HepG2 (cell line): Measurements from ENCODE around the gene DAD1. TPM values are rescaled to one million over a fixed set of nuclear protein-coding genes. Genes with fewer than 3 reads are reported as not detected.
A peak's percentile ranks its signal among the peaks of the same experiment; 100 is the strongest.

ENCODE experiments used
- FOXK1 ChIP-seq: sonication (generic); formaldehyde crosslinking; IDR thresholded peaks from 2 replicates; pipeline ENCODE4 v1.4.0; 2020; ENCODE audit warnings: low read depth, missing genetic modification reagents, borderline replicate concordance
- FOXM1 ChIP-seq: sonication (generic); formaldehyde crosslinking; IDR thresholded peaks from 2 replicates; pipeline ENCODE4 v1.5.0; 2020; ENCODE audit warnings: missing genetic modification reagents
- HDAC1 ChIP-seq: sonication (generic); formaldehyde crosslinking; IDR thresholded peaks from 2 replicates; pipeline ENCODE4 v1.5.1; 2020; ENCODE audit warnings: mild to moderate bottlenecking, missing genetic modification reagents
- HES4 ChIP-seq: sonication (generic); formaldehyde crosslinking; IDR thresholded peaks from 2 replicates; pipeline ENCODE4 v1.9.0; 2021; ENCODE audit warnings: mild to moderate bottlenecking, missing genetic modification reagents, borderline replicate concordance
- HNRNPLL ChIP-seq: fragments of 200-400 bp; formaldehyde crosslinking; IDR thresholded peaks from 2 replicates; pipeline ENCODE4 v1.6.1; 2017; ENCODE audit warnings: mild to moderate bottlenecking, low read depth, low read length; ENCODE audit not compliant: poor library complexity, severe bottlenecking
- ISL2 ChIP-seq: sonication (generic); formaldehyde crosslinking; IDR thresholded peaks from 2 replicates; pipeline ENCODE4 v1.5.0; 2020; ENCODE audit warnings: missing genetic modification reagents
- JDP2 ChIP-seq: sonication (generic); formaldehyde crosslinking; IDR thresholded peaks from 2 replicates; pipeline ENCODE4 v1.8.1; 2022; ENCODE audit warnings: missing genetic modification reagents, borderline replicate concordance
- MTA3 ChIP-seq: sonication (generic); formaldehyde crosslinking; IDR thresholded peaks from 2 replicates; pipeline ENCODE4 v1.4.0; 2020; ENCODE audit warnings: missing genetic modification reagents
- MXI1 ChIP-seq: IDR thresholded peaks from 3 replicates; pipeline ENCODE4 v1.6.1; 2012; ENCODE audit warnings: low read depth, low read length, inconsistent platforms, borderline replicate concordance
- RFX5 ChIP-seq: IDR thresholded peaks from 2 replicates; pipeline ENCODE4 v1.6.1; 2011; ENCODE audit warnings: low read depth, low read length, improper control_type of control experiment
- RNF2 ChIP-seq: fragments of 450-650 bp; conservative IDR thresholded peaks from 2 replicates; pipeline ENCODE4 v1.6.1; 2016; ENCODE audit warnings: low read depth
- ZEB1 ChIP-seq: IDR thresholded peaks from 2 replicates; pipeline ENCODE4 v1.6.1; 2012; ENCODE audit warnings: mild to moderate bottlenecking, low read depth, inconsistent platforms; ENCODE audit not compliant: insufficient replicate concordance
- ZIK1 ChIP-seq: sonication (generic); formaldehyde crosslinking; IDR thresholded peaks from 2 replicates; pipeline ENCODE4 v1.5.0; 2020; ENCODE audit warnings: mild to moderate bottlenecking, low read depth, missing genetic modification reagents, borderline replicate concordance
- ZNF556 ChIP-seq: sonication (generic); formaldehyde crosslinking; IDR thresholded peaks from 2 replicates; pipeline ENCODE4 v1.4.0; 2020; ENCODE audit warnings: mild to moderate bottlenecking, missing genetic modification reagents, borderline replicate concordance
- ZNF747 ChIP-seq: sonication (generic); formaldehyde crosslinking; IDR thresholded peaks from 2 replicates; pipeline ENCODE4 v1.8.1; 2023; ENCODE audit warnings: missing genetic modification reagents, mild to moderate bottlenecking, borderline replicate concordance
- ZNF766 ChIP-seq: sonication (generic); formaldehyde crosslinking; IDR thresholded peaks from 2 replicates; pipeline ENCODE4 v1.5.0; 2020; ENCODE audit warnings: missing genetic modification reagents, borderline replicate concordance
- ZNF768 ChIP-seq: sonication (generic); formaldehyde crosslinking; IDR thresholded peaks from 2 replicates; pipeline ENCODE4 v1.4.0; 2020; ENCODE audit warnings: missing genetic modification reagents
- ZNF777 ChIP-seq: sonication (generic); formaldehyde crosslinking; IDR thresholded peaks from 2 replicates; pipeline ENCODE4 v1.4.0; 2020; ENCODE audit warnings: missing genetic modification reagents
- ZSCAN30 ChIP-seq: sonication (generic); formaldehyde crosslinking; IDR thresholded peaks from 2 replicates; pipeline ENCODE4 v1.5.0; 2020; ENCODE audit warnings: mild to moderate bottlenecking, missing genetic modification reagents
- polyA plus RNA-seq, 8 experiments: library from polyadenylated mRNA; depleted of rRNA in 3 of 8; stranded (reverse) in 7 of 8; unstranded in 1 of 8; fragments of >200 nt; fragmentation: Illumina TruSeq in 4 of 8; extraction: Trizol in 4 of 8; gene quantifications; 2 replicates each; pipeline versions ENCODE4 v1.2.1 to v1.2.3, GENCODE V29; 2011 to 2016; ENCODE audit warnings: low read depth in 4 of 8, missing spikeins in 1 of 8, mixed read lengths in 1 of 8; ENCODE audit not compliant: insufficient read depth in 1 of 8
- total RNA-seq, 5 experiments: library from RNA; depleted of rRNA; stranded (reverse); fragments of >200 nt; fragmentation: Illumina TruSeq; extraction: Trizol; gene quantifications; 2 replicates each; pipeline ENCODE4 v1.2.3, GENCODE V29; 2016; ENCODE audit warnings: low read depth in 1 of 5
- TF ChIP-seq, protein P1 (sequence below): IDR thresholded peaks from 2 replicates; pipeline ENCODE4 v1.6.1; 2016; ENCODE audit warnings: low read depth, missing genetic modification reagents, missing compliant biosample characterization
- TF ChIP-seq, protein P2 (sequence below): sonication (generic); formaldehyde crosslinking; IDR thresholded peaks from 2 replicates; pipeline ENCODE4 v1.5.1; 2020; ENCODE audit warnings: missing genetic modification reagents, mild to moderate bottlenecking, borderline replicate concordance
- TF ChIP-seq, protein P3 (sequence below): sonication (generic); formaldehyde crosslinking; IDR thresholded peaks from 2 replicates; pipeline ENCODE4 v1.4.0; 2020; ENCODE audit warnings: missing genetic modification reagents, mild to moderate bottlenecking, borderline replicate concordance

The DAD1 gene
- total and polyA plus RNA-seq, 2 of the 13 experiments (the other 11 are each of a cell fraction or from before 2014, with no cell fraction given), result 558 to 626 TPM

DNA sequence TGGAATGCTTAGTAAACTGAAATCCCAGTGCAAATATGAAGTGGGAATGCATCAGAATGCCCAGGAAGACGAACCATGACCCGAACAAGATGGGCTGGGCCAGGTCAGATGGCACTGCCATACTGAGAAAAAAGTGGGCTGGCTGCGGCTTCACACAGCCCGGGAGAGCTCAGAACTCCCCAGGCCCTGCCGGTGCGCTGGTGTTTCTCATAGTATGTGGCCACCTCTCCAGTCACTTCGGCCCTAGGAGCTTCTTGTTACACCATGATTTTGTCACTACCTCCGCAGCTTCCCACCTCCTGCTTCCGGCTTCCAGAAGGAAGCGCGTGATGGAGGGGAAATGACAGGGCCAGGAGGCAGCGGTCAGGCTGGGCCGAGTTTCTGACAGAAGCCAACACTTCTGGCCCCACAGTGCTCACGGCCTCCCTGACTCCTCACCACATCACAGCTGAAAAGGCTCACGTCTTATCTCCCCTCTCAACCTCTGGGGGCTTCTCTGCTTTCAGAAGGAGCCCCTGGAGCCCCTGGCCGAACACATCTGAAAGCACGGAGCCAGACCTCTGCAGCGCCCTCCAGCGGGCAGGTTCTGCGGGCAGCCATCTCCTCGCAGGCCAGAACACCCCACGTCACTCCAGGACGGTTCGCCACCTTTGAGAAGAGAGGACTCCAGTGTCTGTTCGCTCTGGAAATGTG is 30.7 kb downstream of the DAD1 start (continued):
- TF ChIP-seq, protein P1, sequence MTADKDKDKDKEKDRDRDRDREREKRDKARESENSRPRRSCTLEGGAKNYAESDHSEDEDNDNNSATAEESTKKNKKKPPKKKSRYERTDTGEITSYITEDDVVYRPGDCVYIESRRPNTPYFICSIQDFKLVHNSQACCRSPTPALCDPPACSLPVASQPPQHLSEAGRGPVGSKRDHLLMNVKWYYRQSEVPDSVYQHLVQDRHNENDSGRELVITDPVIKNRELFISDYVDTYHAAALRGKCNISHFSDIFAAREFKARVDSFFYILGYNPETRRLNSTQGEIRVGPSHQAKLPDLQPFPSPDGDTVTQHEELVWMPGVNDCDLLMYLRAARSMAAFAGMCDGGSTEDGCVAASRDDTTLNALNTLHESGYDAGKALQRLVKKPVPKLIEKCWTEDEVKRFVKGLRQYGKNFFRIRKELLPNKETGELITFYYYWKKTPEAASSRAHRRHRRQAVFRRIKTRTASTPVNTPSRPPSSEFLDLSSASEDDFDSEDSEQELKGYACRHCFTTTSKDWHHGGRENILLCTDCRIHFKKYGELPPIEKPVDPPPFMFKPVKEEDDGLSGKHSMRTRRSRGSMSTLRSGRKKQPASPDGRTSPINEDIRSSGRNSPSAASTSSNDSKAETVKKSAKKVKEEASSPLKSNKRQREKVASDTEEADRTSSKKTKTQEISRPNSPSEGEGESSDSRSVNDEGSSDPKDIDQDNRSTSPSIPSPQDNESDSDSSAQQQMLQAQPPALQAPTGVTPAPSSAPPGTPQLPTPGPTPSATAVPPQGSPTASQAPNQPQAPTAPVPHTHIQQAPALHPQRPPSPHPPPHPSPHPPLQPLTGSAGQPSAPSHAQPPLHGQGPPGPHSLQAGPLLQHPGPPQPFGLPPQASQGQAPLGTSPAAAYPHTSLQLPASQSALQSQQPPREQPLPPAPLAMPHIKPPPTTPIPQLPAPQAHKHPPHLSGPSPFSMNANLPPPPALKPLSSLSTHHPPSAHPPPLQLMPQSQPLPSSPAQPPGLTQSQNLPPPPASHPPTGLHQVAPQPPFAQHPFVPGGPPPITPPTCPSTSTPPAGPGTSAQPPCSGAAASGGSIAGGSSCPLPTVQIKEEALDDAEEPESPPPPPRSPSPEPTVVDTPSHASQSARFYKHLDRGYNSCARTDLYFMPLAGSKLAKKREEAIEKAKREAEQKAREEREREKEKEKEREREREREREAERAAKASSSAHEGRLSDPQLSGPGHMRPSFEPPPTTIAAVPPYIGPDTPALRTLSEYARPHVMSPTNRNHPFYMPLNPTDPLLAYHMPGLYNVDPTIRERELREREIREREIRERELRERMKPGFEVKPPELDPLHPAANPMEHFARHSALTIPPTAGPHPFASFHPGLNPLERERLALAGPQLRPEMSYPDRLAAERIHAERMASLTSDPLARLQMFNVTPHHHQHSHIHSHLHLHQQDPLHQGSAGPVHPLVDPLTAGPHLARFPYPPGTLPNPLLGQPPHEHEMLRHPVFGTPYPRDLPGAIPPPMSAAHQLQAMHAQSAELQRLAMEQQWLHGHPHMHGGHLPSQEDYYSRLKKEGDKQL (CRISPR knock-in tag), result no peak
- TF ChIP-seq FOXK1 (CRISPR knock-in tag), result no peak
- TF ChIP-seq ZNF766 (CRISPR knock-in tag), result no peak
- TF ChIP-seq, protein P2, sequence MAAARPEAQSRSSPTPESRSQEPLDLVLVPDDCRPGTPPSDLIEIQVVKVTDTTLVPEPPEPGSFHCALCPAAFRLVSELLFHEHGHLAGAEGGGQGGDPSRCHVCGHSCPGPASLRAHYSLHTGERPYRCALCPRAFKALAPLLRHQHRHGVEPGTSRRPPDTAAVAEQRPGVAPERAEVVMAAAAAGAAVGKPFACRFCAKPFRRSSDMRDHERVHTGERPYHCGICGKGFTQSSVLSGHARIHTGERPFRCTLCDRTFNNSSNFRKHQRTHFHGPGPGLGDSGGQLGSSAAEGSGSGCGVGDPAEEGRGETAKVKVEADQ (CRISPR knock-in tag), result no peak
- no peak for TF ChIP-seq MTA3 (CRISPR knock-in tag)
- TF ChIP-seq ZSCAN30, result no peak
- TF ChIP-seq ZIK1, result no peak
- no peak for TF ChIP-seq JDP2
- TF ChIP-seq ZNF777 (CRISPR knock-in tag), result no peak
- no peak; the same call in 1 of the 2 replicates for TF ChIP-seq HDAC1
- no peak for TF ChIP-seq FOXM1 (CRISPR knock-in tag)
- no peak for TF ChIP-seq HES4 (CRISPR knock-in tag)
- no peak for TF ChIP-seq ISL2 (CRISPR knock-in tag)
- TF ChIP-seq, protein P3, sequence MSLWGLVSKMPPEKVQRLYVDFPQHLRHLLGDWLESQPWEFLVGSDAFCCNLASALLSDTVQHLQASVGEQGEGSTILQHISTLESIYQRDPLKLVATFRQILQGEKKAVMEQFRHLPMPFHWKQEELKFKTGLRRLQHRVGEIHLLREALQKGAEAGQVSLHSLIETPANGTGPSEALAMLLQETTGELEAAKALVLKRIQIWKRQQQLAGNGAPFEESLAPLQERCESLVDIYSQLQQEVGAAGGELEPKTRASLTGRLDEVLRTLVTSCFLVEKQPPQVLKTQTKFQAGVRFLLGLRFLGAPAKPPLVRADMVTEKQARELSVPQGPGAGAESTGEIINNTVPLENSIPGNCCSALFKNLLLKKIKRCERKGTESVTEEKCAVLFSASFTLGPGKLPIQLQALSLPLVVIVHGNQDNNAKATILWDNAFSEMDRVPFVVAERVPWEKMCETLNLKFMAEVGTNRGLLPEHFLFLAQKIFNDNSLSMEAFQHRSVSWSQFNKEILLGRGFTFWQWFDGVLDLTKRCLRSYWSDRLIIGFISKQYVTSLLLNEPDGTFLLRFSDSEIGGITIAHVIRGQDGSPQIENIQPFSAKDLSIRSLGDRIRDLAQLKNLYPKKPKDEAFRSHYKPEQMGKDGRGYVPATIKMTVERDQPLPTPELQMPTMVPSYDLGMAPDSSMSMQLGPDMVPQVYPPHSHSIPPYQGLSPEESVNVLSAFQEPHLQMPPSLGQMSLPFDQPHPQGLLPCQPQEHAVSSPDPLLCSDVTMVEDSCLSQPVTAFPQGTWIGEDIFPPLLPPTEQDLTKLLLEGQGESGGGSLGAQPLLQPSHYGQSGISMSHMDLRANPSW (CRISPR knock-in tag), result no peak
- TF ChIP-seq ZEB1, result no peak
- TF ChIP-seq RFX5, result no peak
- TF ChIP-seq HNRNPLL, result no peak
- no peak; the same call in 1 of the 2 replicates for TF ChIP-seq ZNF556 (CRISPR knock-in tag)
- TF ChIP-seq MXI1, result no peak; the same call in 2 of the 3 replicates
- TF ChIP-seq ZNF768 (CRISPR knock-in tag), result peak; percentile 77
- TF ChIP-seq ZNF747 (CRISPR knock-in tag), result no peak
- TF ChIP-seq RNF2, result no peak
